ENCODE data around the gene PRKRA. TPM values are rescaled to one million over a fixed set of nuclear protein-coding genes. Genes with fewer than 3 reads are reported as not detected.

The PRKRA gene
- total and polyA plus RNA-seq, 2 of the 13 experiments (the other 11 are each of a cell fraction or from before 2014, with no cell fraction given): 53.1 to 74.7 TPM

DNA sequence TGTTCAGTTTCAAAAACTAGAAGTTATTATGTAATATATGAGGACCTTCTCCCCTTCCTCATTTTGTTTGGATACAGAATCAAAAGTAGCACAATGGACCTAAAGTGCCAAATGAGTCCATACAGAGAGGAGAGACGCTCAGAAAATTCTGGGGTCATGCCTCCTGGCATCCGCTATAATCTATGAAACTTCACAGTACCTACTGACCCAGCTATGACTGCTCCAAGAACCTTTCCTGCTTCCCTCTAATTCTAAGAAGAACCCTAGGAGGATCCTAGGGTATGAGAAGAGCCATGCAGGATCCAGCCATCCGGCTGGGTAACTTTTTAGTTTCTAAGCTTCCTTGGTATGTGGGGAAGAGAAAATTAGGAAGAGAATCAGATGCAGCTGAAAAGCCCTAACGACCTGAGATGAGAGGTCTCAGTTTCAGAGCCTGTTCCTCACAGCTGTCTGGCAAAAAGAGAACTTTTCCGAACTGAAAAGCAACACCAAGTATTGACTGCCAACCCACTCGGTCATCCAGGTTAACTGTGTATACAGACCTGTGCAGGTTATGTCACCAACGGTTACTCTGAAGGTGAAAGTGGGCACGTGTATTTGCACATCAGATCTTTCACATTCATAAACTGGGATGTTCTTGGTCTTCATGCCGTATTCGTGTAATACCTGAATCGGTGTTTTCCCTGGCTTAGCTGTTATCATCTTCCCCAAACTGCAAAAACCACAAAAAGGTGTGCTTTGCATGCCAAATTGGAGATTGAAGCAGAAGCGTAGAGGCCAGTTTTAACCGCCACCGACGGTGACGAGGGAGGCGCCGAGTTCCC lies 1.1 kb downstream of the PRKRA start (continued):
- peak; percentile 47; the same call in 1 of the 2 replicates for TF ChIP-seq ZNF224 (CRISPR knock-in tag; IDR thresholded peaks at IDR 0.05)
- TF ChIP-seq ZNF326 (CRISPR knock-in tag; IDR thresholded peaks at IDR 0.05; ENCODE audit: borderline replicate concordance): no peak
- no peak for TF ChIP-seq MED1 (CRISPR knock-in tag; IDR thresholded peaks at IDR 0.05)
- TF ChIP-seq, protein P1, sequence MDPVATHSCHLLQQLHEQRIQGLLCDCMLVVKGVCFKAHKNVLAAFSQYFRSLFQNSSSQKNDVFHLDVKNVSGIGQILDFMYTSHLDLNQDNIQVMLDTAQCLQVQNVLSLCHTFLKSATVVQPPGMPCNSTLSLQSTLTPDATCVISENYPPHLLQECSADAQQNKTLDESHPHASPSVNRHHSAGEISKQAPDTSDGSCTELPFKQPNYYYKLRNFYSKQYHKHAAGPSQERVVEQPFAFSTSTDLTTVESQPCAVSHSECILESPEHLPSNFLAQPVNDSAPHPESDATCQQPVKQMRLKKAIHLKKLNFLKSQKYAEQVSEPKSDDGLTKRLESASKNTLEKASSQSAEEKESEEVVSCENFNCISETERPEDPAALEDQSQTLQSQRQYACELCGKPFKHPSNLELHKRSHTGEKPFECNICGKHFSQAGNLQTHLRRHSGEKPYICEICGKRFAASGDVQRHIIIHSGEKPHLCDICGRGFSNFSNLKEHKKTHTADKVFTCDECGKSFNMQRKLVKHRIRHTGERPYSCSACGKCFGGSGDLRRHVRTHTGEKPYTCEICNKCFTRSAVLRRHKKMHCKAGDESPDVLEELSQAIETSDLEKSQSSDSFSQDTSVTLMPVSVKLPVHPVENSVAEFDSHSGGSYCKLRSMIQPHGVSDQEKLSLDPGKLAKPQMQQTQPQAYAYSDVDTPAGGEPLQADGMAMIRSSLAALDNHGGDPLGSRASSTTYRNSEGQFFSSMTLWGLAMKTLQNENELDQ (CRISPR knock-in tag; IDR thresholded peaks at IDR 0.05; ENCODE audit: borderline replicate concordance): no peak
- TF ChIP-seq, protein P2, sequence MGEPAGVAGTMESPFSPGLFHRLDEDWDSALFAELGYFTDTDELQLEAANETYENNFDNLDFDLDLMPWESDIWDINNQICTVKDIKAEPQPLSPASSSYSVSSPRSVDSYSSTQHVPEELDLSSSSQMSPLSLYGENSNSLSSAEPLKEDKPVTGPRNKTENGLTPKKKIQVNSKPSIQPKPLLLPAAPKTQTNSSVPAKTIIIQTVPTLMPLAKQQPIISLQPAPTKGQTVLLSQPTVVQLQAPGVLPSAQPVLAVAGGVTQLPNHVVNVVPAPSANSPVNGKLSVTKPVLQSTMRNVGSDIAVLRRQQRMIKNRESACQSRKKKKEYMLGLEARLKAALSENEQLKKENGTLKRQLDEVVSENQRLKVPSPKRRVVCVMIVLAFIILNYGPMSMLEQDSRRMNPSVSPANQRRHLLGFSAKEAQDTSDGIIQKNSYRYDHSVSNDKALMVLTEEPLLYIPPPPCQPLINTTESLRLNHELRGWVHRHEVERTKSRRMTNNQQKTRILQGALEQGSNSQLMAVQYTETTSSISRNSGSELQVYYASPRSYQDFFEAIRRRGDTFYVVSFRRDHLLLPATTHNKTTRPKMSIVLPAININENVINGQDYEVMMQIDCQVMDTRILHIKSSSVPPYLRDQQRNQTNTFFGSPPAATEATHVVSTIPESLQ (CRISPR knock-in tag; conservative IDR thresholded peaks at IDR 0.05): no peak; the same call in 1 of the 2 replicates
- no peak for TF ChIP-seq ATM (IDR thresholded peaks at IDR 0.05; ENCODE audit: borderline replicate concordance)
- TF ChIP-seq ATRX (CRISPR knock-in tag; IDR thresholded peaks at IDR 0.05; ENCODE audit: borderline replicate concordance): peak; percentile 87; the same call in 1 of the 2 replicates
- no peak for TF ChIP-seq NFE2L1 (CRISPR knock-in tag; IDR thresholded peaks at IDR 0.05; ENCODE audit: borderline replicate concordance)
- no peak for TF ChIP-seq ONECUT2 (CRISPR knock-in tag; IDR thresholded peaks at IDR 0.05)
- TF ChIP-seq ARNTL (CRISPR knock-in tag; IDR thresholded peaks at IDR 0.05): no peak
- no peak for TF ChIP-seq ZNF292 (CRISPR knock-in tag; IDR thresholded peaks at IDR 0.05; ENCODE audit: borderline replicate concordance, low read depth)
- TF ChIP-seq, protein P3, sequence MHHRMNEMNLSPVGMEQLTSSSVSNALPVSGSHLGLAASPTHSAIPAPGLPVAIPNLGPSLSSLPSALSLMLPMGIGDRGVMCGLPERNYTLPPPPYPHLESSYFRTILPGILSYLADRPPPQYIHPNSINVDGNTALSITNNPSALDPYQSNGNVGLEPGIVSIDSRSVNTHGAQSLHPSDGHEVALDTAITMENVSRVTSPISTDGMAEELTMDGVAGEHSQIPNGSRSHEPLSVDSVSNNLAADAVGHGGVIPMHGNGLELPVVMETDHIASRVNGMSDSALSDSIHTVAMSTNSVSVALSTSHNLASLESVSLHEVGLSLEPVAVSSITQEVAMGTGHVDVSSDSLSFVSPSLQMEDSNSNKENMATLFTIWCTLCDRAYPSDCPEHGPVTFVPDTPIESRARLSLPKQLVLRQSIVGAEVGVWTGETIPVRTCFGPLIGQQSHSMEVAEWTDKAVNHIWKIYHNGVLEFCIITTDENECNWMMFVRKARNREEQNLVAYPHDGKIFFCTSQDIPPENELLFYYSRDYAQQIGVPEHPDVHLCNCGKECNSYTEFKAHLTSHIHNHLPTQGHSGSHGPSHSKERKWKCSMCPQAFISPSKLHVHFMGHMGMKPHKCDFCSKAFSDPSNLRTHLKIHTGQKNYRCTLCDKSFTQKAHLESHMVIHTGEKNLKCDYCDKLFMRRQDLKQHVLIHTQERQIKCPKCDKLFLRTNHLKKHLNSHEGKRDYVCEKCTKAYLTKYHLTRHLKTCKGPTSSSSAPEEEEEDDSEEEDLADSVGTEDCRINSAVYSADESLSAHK (CRISPR knock-in tag; IDR thresholded peaks at IDR 0.05; ENCODE audit: borderline replicate concordance): 0 out of 2 replicates have a peak, but pooled peaks have one; percentile 18
- TF ChIP-seq ZNF572 (CRISPR knock-in tag; IDR thresholded peaks at IDR 0.05): 0 out of 2 replicates have a peak, but pooled peaks have one; percentile 85
- TF ChIP-seq SNAPC2 (CRISPR knock-in tag; IDR thresholded peaks at IDR 0.05): no peak
- TF ChIP-seq CREM (IDR thresholded peaks at IDR 0.05): no peak
- TF ChIP-seq CREM (CRISPR knock-in tag; IDR thresholded peaks at IDR 0.05): no peak
- TF ChIP-seq ZNF598 (CRISPR knock-in tag; IDR thresholded peaks at IDR 0.05; ENCODE audit: borderline replicate concordance): no peak
- TF ChIP-seq IRX3 (CRISPR knock-in tag; IDR thresholded peaks at IDR 0.05; ENCODE audit: borderline replicate concordance, low read depth): peak; percentile 43; the same call in 1 of the 2 replicates
- TF ChIP-seq, protein P4, sequence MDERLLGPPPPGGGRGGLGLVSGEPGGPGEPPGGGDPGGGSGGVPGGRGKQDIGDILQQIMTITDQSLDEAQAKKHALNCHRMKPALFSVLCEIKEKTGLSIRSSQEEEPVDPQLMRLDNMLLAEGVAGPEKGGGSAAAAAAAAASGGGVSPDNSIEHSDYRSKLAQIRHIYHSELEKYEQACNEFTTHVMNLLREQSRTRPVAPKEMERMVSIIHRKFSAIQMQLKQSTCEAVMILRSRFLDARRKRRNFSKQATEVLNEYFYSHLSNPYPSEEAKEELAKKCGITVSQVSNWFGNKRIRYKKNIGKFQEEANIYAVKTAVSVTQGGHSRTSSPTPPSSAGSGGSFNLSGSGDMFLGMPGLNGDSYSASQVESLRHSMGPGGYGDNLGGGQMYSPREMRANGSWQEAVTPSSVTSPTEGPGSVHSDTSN (CRISPR knock-in tag; IDR thresholded peaks at IDR 0.05): no peak
- no peak for TF ChIP-seq ZNF616 (CRISPR knock-in tag; IDR thresholded peaks at IDR 0.05; ENCODE audit: low read depth)
